ENCODE results near the gene XRCC6.

DNA sequence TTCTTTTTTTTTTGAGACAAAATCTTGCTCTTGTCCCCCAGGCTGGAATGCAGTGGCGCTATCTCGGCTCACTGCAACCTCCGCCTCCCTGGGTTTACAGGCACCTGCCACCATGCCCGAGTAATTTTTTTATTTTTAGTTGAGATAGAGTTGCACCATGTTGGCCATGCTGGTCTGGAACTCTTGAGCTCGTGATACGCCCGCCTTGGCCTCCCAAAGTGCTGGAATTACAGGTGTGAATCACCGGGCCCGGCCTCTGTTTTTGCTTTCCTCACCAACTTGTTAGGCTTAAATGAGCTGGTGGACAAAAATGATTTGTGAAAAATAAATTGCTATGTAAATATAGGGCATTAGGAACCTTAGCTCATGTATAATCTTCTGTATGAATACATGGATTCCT lies 81.7 kb downstream of the XRCC6 start:
- TF ChIP-seq POLR2A (IDR thresholded peaks at IDR 0.05; ENCODE audit: low read depth, low read length) (no peak), RFX5 (IDR thresholded peaks at IDR 0.05; ENCODE audit: low read depth, low read length) (no peak), RAD21 (IDR thresholded peaks at IDR 0.05; ENCODE audit: low read length) (no peak), MXI1 (IDR thresholded peaks at IDR 0.05; ENCODE audit: borderline replicate concordance, low read depth, low read length) (no peak), CHD1 (IDR thresholded peaks at IDR 0.05; ENCODE audit: low read depth, low read length) (no peak), BHLHE40 (IDR thresholded peaks at IDR 0.05; ENCODE audit: low read depth, low read length) (no peak), SMC3 (IDR thresholded peaks at IDR 0.05; ENCODE audit: low read depth, low read length) (no peak), CEBPB (IDR thresholded peaks at IDR 0.05; ENCODE audit: low read depth, low read length) (no peak), RCOR1 (IDR thresholded peaks at IDR 0.05; ENCODE audit: insufficient replicate concordance, low read length) (no peak)
- TF ChIP-seq, protein P1, sequence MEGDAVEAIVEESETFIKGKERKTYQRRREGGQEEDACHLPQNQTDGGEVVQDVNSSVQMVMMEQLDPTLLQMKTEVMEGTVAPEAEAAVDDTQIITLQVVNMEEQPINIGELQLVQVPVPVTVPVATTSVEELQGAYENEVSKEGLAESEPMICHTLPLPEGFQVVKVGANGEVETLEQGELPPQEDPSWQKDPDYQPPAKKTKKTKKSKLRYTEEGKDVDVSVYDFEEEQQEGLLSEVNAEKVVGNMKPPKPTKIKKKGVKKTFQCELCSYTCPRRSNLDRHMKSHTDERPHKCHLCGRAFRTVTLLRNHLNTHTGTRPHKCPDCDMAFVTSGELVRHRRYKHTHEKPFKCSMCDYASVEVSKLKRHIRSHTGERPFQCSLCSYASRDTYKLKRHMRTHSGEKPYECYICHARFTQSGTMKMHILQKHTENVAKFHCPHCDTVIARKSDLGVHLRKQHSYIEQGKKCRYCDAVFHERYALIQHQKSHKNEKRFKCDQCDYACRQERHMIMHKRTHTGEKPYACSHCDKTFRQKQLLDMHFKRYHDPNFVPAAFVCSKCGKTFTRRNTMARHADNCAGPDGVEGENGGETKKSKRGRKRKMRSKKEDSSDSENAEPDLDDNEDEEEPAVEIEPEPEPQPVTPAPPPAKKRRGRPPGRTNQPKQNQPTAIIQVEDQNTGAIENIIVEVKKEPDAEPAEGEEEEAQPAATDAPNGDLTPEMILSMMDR (conservative IDR thresholded peaks at IDR 0.05; ENCODE audit: low read depth, low read length): no peak
- TF ChIP-seq, protein P2, sequence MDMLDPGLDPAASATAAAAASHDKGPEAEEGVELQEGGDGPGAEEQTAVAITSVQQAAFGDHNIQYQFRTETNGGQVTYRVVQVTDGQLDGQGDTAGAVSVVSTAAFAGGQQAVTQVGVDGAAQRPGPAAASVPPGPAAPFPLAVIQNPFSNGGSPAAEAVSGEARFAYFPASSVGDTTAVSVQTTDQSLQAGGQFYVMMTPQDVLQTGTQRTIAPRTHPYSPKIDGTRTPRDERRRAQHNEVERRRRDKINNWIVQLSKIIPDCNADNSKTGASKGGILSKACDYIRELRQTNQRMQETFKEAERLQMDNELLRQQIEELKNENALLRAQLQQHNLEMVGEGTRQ (IDR thresholded peaks at IDR 0.05; ENCODE audit: low read depth, low read length): no peak
- TF ChIP-seq, protein P3, sequence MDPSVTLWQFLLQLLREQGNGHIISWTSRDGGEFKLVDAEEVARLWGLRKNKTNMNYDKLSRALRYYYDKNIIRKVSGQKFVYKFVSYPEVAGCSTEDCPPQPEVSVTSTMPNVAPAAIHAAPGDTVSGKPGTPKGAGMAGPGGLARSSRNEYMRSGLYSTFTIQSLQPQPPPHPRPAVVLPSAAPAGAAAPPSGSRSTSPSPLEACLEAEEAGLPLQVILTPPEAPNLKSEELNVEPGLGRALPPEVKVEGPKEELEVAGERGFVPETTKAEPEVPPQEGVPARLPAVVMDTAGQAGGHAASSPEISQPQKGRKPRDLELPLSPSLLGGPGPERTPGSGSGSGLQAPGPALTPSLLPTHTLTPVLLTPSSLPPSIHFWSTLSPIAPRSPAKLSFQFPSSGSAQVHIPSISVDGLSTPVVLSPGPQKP (IDR thresholded peaks at IDR 0.05; ENCODE audit: borderline replicate concordance, low read depth, low read length): no peak
